ENCODE measurements around the gene MAML2. TPM values are rescaled to one million over a fixed set of nuclear protein-coding genes. Genes with fewer than 3 reads are reported as not detected.

The MAML2 gene
- total RNA-seq, 1 experiment from 2014 or later: 2.9 TPM

- Histone ChIP-seq H3K4me1 (ENCODE audit: control insufficient read depth, insufficient read depth, low read length) (peaks cover 9% of the 10 kb centered on the region; the same call in 1 of the 2 replicates), H3K4me3 (ENCODE audit: low read depth in 2 of 2, low read length in 2 of 2) (no peak overlapping the region), H3K27me3 (ENCODE audit: control insufficient read depth, insufficient read depth, low read length) (no peaks in the 10 kb centered on the region), H3K27ac (ENCODE audit: low read length) (no peak overlapping the region), H3K9me3 (ENCODE audit: control insufficient read depth, insufficient read depth, low read depth, low read length) (no peaks in the 10 kb centered on the region), H3K36me3 (ENCODE audit: control insufficient read depth, insufficient read depth, low read length) (no peaks in the 10 kb centered on the region)
- CTCF ChIA-PET: interaction anchor here (0.7 kb wide), 1 partner anchor 20 kb away, joined by 3 read pairs; no protein-coding TSS in a partner anchor
- ATAC-seq (no peak), DNase-seq (ENCODE audit: low read depth, low spot score) (no peak)
- BruUV-seq (replicated peaks): no TSS peak
- in situ Hi-C loops (cut with HindIII; ENCODE audit: low pct_unique_long_range_greater_than_20kb, low sequenced_read_pairs): no loop called here
- intact Hi-C loops (cut with micrococcal nuclease; ENCODE audit: unreplicated experiment): no loop called here
- TF ChIP-seq, protein P1, sequence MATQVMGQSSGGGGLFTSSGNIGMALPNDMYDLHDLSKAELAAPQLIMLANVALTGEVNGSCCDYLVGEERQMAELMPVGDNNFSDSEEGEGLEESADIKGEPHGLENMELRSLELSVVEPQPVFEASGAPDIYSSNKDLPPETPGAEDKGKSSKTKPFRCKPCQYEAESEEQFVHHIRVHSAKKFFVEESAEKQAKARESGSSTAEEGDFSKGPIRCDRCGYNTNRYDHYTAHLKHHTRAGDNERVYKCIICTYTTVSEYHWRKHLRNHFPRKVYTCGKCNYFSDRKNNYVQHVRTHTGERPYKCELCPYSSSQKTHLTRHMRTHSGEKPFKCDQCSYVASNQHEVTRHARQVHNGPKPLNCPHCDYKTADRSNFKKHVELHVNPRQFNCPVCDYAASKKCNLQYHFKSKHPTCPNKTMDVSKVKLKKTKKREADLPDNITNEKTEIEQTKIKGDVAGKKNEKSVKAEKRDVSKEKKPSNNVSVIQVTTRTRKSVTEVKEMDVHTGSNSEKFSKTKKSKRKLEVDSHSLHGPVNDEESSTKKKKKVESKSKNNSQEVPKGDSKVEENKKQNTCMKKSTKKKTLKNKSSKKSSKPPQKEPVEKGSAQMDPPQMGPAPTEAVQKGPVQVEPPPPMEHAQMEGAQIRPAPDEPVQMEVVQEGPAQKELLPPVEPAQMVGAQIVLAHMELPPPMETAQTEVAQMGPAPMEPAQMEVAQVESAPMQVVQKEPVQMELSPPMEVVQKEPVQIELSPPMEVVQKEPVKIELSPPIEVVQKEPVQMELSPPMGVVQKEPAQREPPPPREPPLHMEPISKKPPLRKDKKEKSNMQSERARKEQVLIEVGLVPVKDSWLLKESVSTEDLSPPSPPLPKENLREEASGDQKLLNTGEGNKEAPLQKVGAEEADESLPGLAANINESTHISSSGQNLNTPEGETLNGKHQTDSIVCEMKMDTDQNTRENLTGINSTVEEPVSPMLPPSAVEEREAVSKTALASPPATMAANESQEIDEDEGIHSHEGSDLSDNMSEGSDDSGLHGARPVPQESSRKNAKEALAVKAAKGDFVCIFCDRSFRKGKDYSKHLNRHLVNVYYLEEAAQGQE (IDR thresholded peaks at IDR 0.05; ENCODE audit: insufficient read depth in 1 of 2, low read depth in 2 of 2, low read length in 1 of 2): no peak
- TF ChIP-seq POLR2AphosphoS5 (IDR thresholded peaks at IDR 0.05; ENCODE audit: low read depth, low read length) (no peak), TCF7L2 (IDR thresholded peaks at IDR 0.05; ENCODE audit: low read depth, low read length) (no peak), SIN3A (IDR thresholded peaks at IDR 0.05; ENCODE audit: borderline replicate concordance, insufficient read depth, low read depth, low read length) (no peak)
- TF ChIP-seq, protein P2, sequence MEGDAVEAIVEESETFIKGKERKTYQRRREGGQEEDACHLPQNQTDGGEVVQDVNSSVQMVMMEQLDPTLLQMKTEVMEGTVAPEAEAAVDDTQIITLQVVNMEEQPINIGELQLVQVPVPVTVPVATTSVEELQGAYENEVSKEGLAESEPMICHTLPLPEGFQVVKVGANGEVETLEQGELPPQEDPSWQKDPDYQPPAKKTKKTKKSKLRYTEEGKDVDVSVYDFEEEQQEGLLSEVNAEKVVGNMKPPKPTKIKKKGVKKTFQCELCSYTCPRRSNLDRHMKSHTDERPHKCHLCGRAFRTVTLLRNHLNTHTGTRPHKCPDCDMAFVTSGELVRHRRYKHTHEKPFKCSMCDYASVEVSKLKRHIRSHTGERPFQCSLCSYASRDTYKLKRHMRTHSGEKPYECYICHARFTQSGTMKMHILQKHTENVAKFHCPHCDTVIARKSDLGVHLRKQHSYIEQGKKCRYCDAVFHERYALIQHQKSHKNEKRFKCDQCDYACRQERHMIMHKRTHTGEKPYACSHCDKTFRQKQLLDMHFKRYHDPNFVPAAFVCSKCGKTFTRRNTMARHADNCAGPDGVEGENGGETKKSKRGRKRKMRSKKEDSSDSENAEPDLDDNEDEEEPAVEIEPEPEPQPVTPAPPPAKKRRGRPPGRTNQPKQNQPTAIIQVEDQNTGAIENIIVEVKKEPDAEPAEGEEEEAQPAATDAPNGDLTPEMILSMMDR (IDR thresholded peaks at IDR 0.05): no peak
- POLR2A ChIA-PET: interaction anchor here (0.6 to 0.8 kb wide), 2 partner anchors 178 to 308 kb away, joined by 3 read pairs; no protein-coding TSS in a partner anchor
Observed at GRCh38 chr11:96033599-96033998, 309.4 kb downstream of the MAML2 start.

DNA sequence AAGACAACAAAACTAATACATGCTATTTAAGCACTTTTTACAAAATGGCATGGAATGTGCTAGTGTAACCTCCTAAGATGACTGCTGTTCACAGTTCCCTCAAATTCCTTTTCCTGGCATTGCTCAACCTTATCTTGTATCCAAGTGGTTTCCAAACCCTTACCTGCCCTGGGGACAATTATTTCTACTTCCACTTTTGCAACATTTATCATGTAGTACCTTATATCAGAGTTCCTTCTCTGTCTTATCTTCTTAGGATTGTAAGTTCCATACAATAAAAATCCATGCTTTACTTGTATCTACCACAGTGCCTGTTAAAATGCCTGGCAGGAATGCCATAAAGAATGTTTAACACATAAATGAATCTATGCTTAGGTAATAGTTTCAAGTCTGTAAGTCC is 309.9 kb downstream of the MAML2 start:
- intact Hi-C loops (cut with micrococcal nuclease; ENCODE audit: unreplicated experiment) (no loop called here), in situ Hi-C loops (cut with HindIII; ENCODE audit: low pct_unique_long_range_greater_than_20kb, low sequenced_read_pairs) (no loop called here)
- ATAC-seq (no peak), DNase-seq (ENCODE audit: low read depth, low spot score) (no peak)
- Histone ChIP-seq H3K9me3 (ENCODE audit: control insufficient read depth, insufficient read depth, low read depth, low read length) (no peaks in the 10 kb centered on the region), H3K27me3 (ENCODE audit: control insufficient read depth, insufficient read depth, low read length) (no peaks in the 10 kb centered on the region), H3K4me3 (ENCODE audit: low read depth in 2 of 2, low read length in 2 of 2) (no peak overlapping the region), H3K27ac (ENCODE audit: low read length) (no peak overlapping the region), H3K36me3 (ENCODE audit: control insufficient read depth, insufficient read depth, low read length) (no peaks in the 10 kb centered on the region), H3K4me1 (ENCODE audit: control insufficient read depth, insufficient read depth, low read length) (peaks cover 9% of the 10 kb centered on the region; the same call in 1 of the 2 replicates)
- ChIA-PET POLR2A (no interaction called here), CTCF (no interaction called here)
- TF ChIP-seq POLR2AphosphoS5 (IDR thresholded peaks at IDR 0.05; ENCODE audit: low read depth, low read length) (no peak), SIN3A (IDR thresholded peaks at IDR 0.05; ENCODE audit: borderline replicate concordance, insufficient read depth, low read depth, low read length) (no peak), TCF7L2 (IDR thresholded peaks at IDR 0.05; ENCODE audit: low read depth, low read length) (no peak)
- TF ChIP-seq, protein P1 (IDR thresholded peaks at IDR 0.05; ENCODE audit: insufficient read depth in 1 of 2, low read depth in 2 of 2, low read length in 1 of 2): no peak
- TF ChIP-seq, protein P2 (IDR thresholded peaks at IDR 0.05): no peak
- BruUV-seq (replicated peaks): no TSS peak

Measured in Panc1 (cell line).